Hepatocyte (in vitro differentiated cells): ENCODE results near the gene MACF1.

ENCODE experiments used
- EZH2 ChIP-seq: fragments of 200-600 bp; sonication (generic); IDR thresholded peaks from 2 replicates; pipeline ENCODE4 v1.6.1; 2016; ENCODE audit warnings: antibody characterized with exemption, mild to moderate bottlenecking, borderline replicate concordance
- EZH2phosphoT487 ChIP-seq: fragments of 200-600 bp; sonication (generic); IDR thresholded peaks from one replicate; pipeline ENCODE4 v1.6.1; 2018; ENCODE audit warnings: antibody characterized with exemption, mild to moderate bottlenecking, low read depth, moderate library complexity; ENCODE audit not compliant: unreplicated experiment, severe bottlenecking
- TF ChIP-seq, protein P1 (sequence below): fragments of 200-600 bp; sonication (generic); IDR thresholded peaks from 2 replicates; pipeline ENCODE4 v1.5.1; 2016; ENCODE audit warnings: antibody characterized with exemption, mild to moderate bottlenecking; ENCODE audit not compliant: poor library complexity

DNA sequence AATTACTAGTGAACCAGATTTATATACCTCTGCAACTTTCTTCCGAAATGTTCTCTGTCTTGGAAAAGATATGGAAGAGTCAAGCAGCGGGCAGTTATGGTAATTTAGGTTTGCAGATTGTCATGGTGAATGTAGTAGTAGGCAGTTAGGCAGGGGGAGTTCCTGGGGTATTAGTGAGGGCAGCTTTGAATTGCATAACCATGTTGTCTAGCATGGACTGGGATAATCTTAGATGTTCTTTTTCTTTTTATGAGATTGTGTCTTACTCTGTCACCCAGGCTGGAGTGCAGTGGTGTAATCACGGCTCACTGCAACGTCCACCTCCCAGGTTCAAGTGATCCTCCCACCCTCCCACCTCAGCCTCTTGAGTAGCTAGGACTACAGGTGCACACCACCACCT, 25.0 kb downstream of the MACF1 start:
- TF ChIP-seq, protein P1, sequence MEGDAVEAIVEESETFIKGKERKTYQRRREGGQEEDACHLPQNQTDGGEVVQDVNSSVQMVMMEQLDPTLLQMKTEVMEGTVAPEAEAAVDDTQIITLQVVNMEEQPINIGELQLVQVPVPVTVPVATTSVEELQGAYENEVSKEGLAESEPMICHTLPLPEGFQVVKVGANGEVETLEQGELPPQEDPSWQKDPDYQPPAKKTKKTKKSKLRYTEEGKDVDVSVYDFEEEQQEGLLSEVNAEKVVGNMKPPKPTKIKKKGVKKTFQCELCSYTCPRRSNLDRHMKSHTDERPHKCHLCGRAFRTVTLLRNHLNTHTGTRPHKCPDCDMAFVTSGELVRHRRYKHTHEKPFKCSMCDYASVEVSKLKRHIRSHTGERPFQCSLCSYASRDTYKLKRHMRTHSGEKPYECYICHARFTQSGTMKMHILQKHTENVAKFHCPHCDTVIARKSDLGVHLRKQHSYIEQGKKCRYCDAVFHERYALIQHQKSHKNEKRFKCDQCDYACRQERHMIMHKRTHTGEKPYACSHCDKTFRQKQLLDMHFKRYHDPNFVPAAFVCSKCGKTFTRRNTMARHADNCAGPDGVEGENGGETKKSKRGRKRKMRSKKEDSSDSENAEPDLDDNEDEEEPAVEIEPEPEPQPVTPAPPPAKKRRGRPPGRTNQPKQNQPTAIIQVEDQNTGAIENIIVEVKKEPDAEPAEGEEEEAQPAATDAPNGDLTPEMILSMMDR, result no peak
- TF ChIP-seq EZH2, result no peak
- no peak for TF ChIP-seq EZH2phosphoT487
